Measurements from ENCODE around the gene FTCDNL1. TPM values are rescaled to one million over a fixed set of nuclear protein-coding genes. Genes with fewer than 3 reads are reported as not detected.

FTCDNL1 gene
- total and polyA plus RNA-seq, 2 of the 13 experiments (the other 11 are each of a cell fraction or from before 2014, with no cell fraction given) = 0.98 to 1.4 TPM

DNA sequence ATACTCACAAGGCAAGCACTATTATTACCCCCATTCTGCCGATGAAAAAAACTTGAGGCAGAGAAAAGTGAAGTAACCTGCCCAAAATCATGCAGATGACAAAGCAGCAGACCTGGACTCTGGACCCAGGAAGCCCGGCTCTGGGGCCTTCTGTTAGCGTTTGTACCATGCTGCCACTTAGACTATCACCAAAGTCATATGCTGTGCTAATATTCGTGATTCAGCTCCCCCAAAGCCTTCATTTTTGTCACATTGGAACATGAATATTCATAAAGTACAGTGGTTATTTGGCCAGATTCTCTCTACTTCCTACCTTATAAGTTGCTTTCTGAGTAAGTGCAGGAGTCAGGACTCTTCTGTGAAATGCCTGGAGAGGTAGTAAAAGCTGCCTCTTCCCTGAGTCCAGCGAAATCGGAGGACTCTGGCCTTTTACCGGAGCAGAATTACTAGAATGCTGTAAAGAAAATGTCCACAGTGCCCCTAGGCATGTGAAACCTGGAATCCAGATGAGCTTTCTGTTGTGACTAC lies 86.7 kb downstream of the FTCDNL1 start (continued):
- TF ChIP-seq, protein P1, sequence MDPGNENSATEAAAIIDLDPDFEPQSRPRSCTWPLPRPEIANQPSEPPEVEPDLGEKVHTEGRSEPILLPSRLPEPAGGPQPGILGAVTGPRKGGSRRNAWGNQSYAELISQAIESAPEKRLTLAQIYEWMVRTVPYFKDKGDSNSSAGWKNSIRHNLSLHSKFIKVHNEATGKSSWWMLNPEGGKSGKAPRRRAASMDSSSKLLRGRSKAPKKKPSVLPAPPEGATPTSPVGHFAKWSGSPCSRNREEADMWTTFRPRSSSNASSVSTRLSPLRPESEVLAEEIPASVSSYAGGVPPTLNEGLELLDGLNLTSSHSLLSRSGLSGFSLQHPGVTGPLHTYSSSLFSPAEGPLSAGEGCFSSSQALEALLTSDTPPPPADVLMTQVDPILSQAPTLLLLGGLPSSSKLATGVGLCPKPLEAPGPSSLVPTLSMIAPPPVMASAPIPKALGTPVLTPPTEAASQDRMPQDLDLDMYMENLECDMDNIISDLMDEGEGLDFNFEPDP (CRISPR knock-in tag; conservative IDR thresholded peaks at IDR 0.05) = no peak
- TF ChIP-seq ZNF629 (CRISPR knock-in tag; conservative IDR thresholded peaks at IDR 0.05) = peak; percentile 31; the same call in 1 of the 2 replicates
- TF ChIP-seq, protein P2, sequence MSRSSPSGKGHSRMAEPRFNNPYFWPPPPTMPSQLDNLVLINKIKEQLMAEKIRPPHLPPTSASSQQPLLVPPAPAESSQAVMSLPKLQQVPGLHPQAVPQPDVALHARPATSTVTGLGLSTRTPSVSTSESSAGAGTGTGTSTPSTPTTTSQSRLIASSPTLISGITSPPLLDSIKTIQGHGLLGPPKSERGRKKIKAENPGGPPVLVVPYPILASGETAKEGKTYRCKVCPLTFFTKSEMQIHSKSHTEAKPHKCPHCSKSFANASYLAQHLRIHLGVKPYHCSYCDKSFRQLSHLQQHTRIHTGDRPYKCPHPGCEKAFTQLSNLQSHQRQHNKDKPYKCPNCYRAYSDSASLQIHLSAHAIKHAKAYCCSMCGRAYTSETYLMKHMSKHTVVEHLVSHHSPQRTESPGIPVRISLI (CRISPR knock-in tag; IDR thresholded peaks at IDR 0.05; ENCODE audit: borderline replicate concordance) = peak; percentile 84
- TF ChIP-seq ZFX (CRISPR knock-in tag; IDR thresholded peaks at IDR 0.05; ENCODE audit: low read depth) = peak; percentile 42; the same call in 1 of the 2 replicates
- TF ChIP-seq HNF4A (CRISPR knock-in tag; IDR thresholded peaks at IDR 0.05) = peak; percentile 87
- TF ChIP-seq ZNF333 (CRISPR knock-in tag; IDR thresholded peaks at IDR 0.05; ENCODE audit: borderline replicate concordance) = no peak
- TF ChIP-seq ZNF501 (CRISPR knock-in tag; IDR thresholded peaks at IDR 0.05) = peak; percentile 72
- TF ChIP-seq ZNF317 (CRISPR knock-in tag; IDR thresholded peaks at IDR 0.05) = peak; percentile 45; the same call in 1 of the 2 replicates
- peak; percentile 58; the same call in 1 of the 2 replicates for TF ChIP-seq HOXA5 (CRISPR knock-in tag; IDR thresholded peaks at IDR 0.05)
- TF ChIP-seq ZNF552 (CRISPR knock-in tag; IDR thresholded peaks at IDR 0.05; ENCODE audit: borderline replicate concordance) = no peak
- TF ChIP-seq, protein P3, sequence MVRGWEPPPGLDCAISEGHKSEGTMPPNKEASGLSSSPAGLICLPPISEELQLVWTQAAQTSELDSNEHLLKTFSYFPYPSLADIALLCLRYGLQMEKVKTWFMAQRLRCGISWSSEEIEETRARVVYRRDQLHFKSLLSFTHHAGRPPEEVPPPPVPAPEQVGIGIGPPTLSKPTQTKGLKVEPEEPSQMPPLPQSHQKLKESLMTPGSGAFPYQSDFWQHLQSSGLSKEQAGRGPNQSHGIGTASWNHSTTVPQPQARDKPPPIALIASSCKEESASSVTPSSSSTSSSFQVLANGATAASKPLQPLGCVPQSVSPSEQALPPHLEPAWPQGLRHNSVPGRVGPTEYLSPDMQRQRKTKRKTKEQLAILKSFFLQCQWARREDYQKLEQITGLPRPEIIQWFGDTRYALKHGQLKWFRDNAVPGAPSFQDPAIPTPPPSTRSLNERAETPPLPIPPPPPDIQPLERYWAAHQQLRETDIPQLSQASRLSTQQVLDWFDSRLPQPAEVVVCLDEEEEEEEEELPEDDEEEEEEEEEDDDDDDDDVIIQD (CRISPR knock-in tag; IDR thresholded peaks at IDR 0.05; ENCODE audit: low read depth) = 0 out of 2 replicates have a peak, but pooled peaks have one; percentile 25
- TF ChIP-seq FOXJ3 (CRISPR knock-in tag; IDR thresholded peaks at IDR 0.05; ENCODE audit: borderline replicate concordance) = 0 out of 2 replicates have a peak, but pooled peaks have one; percentile 27
- TF ChIP-seq YEATS4 (CRISPR knock-in tag; IDR thresholded peaks at IDR 0.05; ENCODE audit: borderline replicate concordance) = 0 out of 2 replicates have a peak, but pooled peaks have one; percentile 47
- 0 out of 2 replicates have a peak, but pooled peaks have one; percentile 25 for TF ChIP-seq ZNF788 (CRISPR knock-in tag; IDR thresholded peaks at IDR 0.05; ENCODE audit: borderline replicate concordance)
- TF ChIP-seq NONO (IDR thresholded peaks at IDR 0.05) = no peak
- 0 out of 2 replicates have a peak, but pooled peaks have one; percentile 34 for TF ChIP-seq NONO (CRISPR knock-in tag; conservative IDR thresholded peaks at IDR 0.05)
- TF ChIP-seq CEBPG (CRISPR knock-in tag; IDR thresholded peaks at IDR 0.05) = 0 out of 2 replicates have a peak, but pooled peaks have one; percentile 37
- TF ChIP-seq, protein P4, sequence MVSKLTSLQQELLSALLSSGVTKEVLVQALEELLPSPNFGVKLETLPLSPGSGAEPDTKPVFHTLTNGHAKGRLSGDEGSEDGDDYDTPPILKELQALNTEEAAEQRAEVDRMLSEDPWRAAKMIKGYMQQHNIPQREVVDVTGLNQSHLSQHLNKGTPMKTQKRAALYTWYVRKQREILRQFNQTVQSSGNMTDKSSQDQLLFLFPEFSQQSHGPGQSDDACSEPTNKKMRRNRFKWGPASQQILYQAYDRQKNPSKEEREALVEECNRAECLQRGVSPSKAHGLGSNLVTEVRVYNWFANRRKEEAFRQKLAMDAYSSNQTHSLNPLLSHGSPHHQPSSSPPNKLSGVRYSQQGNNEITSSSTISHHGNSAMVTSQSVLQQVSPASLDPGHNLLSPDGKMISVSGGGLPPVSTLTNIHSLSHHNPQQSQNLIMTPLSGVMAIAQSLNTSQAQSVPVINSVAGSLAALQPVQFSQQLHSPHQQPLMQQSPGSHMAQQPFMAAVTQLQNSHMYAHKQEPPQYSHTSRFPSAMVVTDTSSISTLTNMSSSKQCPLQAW (CRISPR knock-in tag; IDR thresholded peaks at IDR 0.05) = 0 out of 2 replicates have a peak, but pooled peaks have one; percentile 35
- peak; percentile 62; the same call in 1 of the 2 replicates for TF ChIP-seq LCORL (IDR thresholded peaks at IDR 0.05)
- TF ChIP-seq LCORL (CRISPR knock-in tag; IDR thresholded peaks at IDR 0.05) = peak; percentile 74
- TF ChIP-seq SOX6 (IDR thresholded peaks at IDR 0.05) = no peak
- TF ChIP-seq SOX6 (CRISPR knock-in tag; IDR thresholded peaks at IDR 0.05) = peak; percentile 48; the same call in 1 of the 2 replicates
- TF ChIP-seq ZSCAN20 (CRISPR knock-in tag; IDR thresholded peaks at IDR 0.05; ENCODE audit: borderline replicate concordance) = no peak
- 0 out of 2 replicates have a peak, but pooled peaks have one; percentile 13 for TF ChIP-seq SALL1 (CRISPR knock-in tag; IDR thresholded peaks at IDR 0.05)
- 0 out of 2 replicates have a peak, but pooled peaks have one; percentile 56 for TF ChIP-seq ZSCAN29 (CRISPR knock-in tag; conservative IDR thresholded peaks at IDR 0.05)
- TF ChIP-seq ZNF234 (CRISPR knock-in tag; conservative IDR thresholded peaks at IDR 0.05) = 0 out of 2 replicates have a peak, but pooled peaks have one; percentile 49
